ENCODE measurements around the gene MEF2D.

MEF2D gene

GRCh38 chr1:156532374-156532773 is 31.8 kb upstream of the MEF2D start:
- Mint-ChIP-seq H3K4me1 (ENCODE audit: low read depth) (peaks cover 12% of the 10 kb centered on the region), H3K27ac (no peak overlapping the region), H3K4me3 (no peak overlapping the region), H3K9me3 (no peaks in the 10 kb centered on the region), H3K36me3 (ENCODE audit: low read depth) (no peaks in the 10 kb centered on the region), H3K27me3 (no peaks in the 10 kb centered on the region)

- no peak overlapping the region for H3K4me3 Mint-ChIP-seq
- no peaks in the 10 kb centered on the region for H3K9me3 Mint-ChIP-seq
- no peaks in the 10 kb centered on the region for H3K27me3 Mint-ChIP-seq
- H3K4me1 Mint-ChIP-seq (ENCODE audit: low read depth), result peaks cover 28% of the 10 kb centered on the region
- H3K36me3 Mint-ChIP-seq (ENCODE audit: low read depth), result peaks cover 5% of the 10 kb centered on the region
- no peak overlapping the region for H3K27ac Mint-ChIP-seq
These were observed 29.4 kb upstream of the MEF2D start for GRCh38 chr1:156530006-156530405.

- no peak overlapping the region for H3K4me3 Mint-ChIP-seq
- H3K4me1 Mint-ChIP-seq (ENCODE audit: low read depth), result peaks cover 38% of the 10 kb centered on the region
- no peaks in the 10 kb centered on the region for H3K9me3 Mint-ChIP-seq
- no peak overlapping the region for H3K27ac Mint-ChIP-seq
- H3K27me3 Mint-ChIP-seq, result no peaks in the 10 kb centered on the region
- peaks cover 5% of the 10 kb centered on the region for H3K36me3 Mint-ChIP-seq (ENCODE audit: low read depth)
These were observed 28.4 kb upstream of the MEF2D start for GRCh38 chr1:156528875-156529425.

- H3K27me3 Mint-ChIP-seq, result no peaks in the 10 kb centered on the region
- peaks cover 41% of the 10 kb centered on the region for H3K4me1 Mint-ChIP-seq (ENCODE audit: low read depth)
- H3K36me3 Mint-ChIP-seq (ENCODE audit: low read depth), result peaks cover 5% of the 10 kb centered on the region
- no peaks in the 10 kb centered on the region for H3K9me3 Mint-ChIP-seq
- no peak overlapping the region for H3K27ac Mint-ChIP-seq
- H3K4me3 Mint-ChIP-seq, result no peak overlapping the region
These were observed 27.7 kb upstream of the MEF2D start for GRCh38 chr1:156528231-156528630.

- no peak overlapping the region for H3K27ac Mint-ChIP-seq
- H3K4me3 Mint-ChIP-seq, result no peak overlapping the region
- H3K36me3 Mint-ChIP-seq (ENCODE audit: low read depth), result peaks cover 5% of the 10 kb centered on the region
- peaks cover 41% of the 10 kb centered on the region for H3K4me1 Mint-ChIP-seq (ENCODE audit: low read depth)
- no peaks in the 10 kb centered on the region for H3K27me3 Mint-ChIP-seq
- H3K9me3 Mint-ChIP-seq, result no peaks in the 10 kb centered on the region
These were observed 27.0 kb upstream of the MEF2D start for GRCh38 chr1:156527584-156527983.

DNA sequence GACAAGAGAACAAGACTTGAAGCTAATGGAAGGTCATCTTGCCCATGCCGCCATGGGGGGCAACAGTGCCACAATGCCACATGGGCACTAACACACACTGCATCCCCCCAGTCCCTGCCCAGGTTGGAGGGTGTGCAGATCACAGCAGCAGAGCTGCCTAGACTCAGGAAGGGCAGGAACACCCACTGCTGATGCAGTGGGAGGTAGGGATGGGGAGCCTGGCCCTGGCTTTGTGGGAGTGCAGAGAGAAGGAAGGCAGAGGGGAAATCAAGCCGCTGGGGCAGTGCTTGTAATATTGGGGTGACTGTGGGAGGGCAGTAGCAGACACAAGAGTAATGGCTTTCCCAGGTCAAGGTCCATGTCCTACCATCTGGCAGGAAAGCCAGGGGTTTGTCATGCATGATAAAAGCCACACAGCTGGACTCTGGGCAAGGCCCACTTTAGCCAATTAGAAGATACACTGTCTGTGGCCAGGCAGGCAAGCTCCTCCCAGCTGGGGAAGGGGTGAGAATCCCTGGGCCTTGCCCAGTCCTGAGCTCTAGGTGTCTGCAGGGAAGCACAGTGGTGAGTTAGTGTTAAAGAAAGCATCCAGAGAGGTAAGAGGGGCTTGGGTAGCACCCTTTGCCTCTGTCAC is 25.4 kb upstream of the MEF2D start:
- Mint-ChIP-seq H3K27me3 (no peaks in the 10 kb centered on the region), H3K9me3 (no peaks in the 10 kb centered on the region), H3K27ac (no peak overlapping the region), H3K36me3 (ENCODE audit: low read depth) (peaks cover 5% of the 10 kb centered on the region), H3K4me1 (ENCODE audit: low read depth) (peaks cover 41% of the 10 kb centered on the region), H3K4me3 (peak overlapping the region; percentile 3)

DNA sequence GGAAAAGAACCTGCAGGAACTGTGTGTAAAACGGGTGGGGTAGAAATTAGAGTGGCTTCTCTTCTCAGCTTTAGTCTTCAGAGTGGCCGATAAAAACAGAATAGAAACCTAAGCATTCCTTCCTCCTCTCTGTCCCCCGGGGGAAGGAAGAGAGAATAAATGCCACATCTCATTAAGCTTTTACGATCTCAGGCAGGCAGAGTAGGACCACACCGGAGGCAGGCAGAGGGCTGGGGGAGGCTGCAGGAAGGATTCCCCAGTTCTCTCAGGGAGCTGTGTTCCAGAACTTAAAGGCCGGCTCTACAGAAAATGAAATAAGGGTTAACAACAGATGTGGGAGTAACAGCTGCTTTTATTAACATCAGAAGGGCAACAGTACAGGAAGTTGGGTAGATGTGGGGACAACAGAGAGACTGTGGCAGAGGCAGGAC is 24.5 kb upstream of the MEF2D start:
- H3K27me3 Mint-ChIP-seq, result no peaks in the 10 kb centered on the region
- peak overlapping the region; percentile 21 for H3K27ac Mint-ChIP-seq
- peaks cover 5% of the 10 kb centered on the region for H3K36me3 Mint-ChIP-seq (ENCODE audit: low read depth)
- H3K4me3 Mint-ChIP-seq, result peak overlapping the region; percentile 60
- H3K4me1 Mint-ChIP-seq (ENCODE audit: low read depth), result peaks cover 41% of the 10 kb centered on the region
- no peaks in the 10 kb centered on the region for H3K9me3 Mint-ChIP-seq

DNA sequence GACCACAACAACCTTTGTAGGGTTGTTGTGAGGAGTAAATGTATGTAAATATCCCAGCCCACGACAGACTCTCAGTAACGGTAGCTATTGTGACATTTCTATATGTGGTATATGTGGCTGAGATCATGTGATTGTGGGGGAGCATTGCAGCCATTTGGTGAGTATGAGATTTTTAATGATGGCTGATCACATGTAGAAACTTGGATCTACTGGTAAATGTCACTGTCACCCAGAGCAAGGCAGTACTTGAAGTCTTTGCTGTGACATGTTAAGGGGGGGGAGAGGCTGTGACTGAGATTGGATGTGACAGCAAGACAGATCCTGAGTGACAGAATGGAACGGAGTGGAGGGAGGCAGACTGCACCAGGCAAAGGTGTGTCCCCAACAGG is 23.9 kb upstream of the MEF2D start:
- Mint-ChIP-seq H3K4me1 (ENCODE audit: low read depth) (peaks cover 41% of the 10 kb centered on the region), H3K27me3 (no peaks in the 10 kb centered on the region), H3K9me3 (no peaks in the 10 kb centered on the region), H3K27ac (peak overlapping the region; percentile 43), H3K4me3 (peak overlapping the region; percentile 60), H3K36me3 (ENCODE audit: low read depth) (peaks cover 5% of the 10 kb centered on the region)

- no peaks in the 10 kb centered on the region for H3K9me3 Mint-ChIP-seq
- H3K4me1 Mint-ChIP-seq (ENCODE audit: low read depth), result peaks cover 41% of the 10 kb centered on the region
- H3K4me3 Mint-ChIP-seq, result peak overlapping the region; percentile 60
- peak overlapping the region; percentile 43 for H3K27ac Mint-ChIP-seq
- no peaks in the 10 kb centered on the region for H3K27me3 Mint-ChIP-seq
- peaks cover 5% of the 10 kb centered on the region for H3K36me3 Mint-ChIP-seq (ENCODE audit: low read depth)
These were observed 23.4 kb upstream of the MEF2D start for GRCh38 chr1:156523801-156524480.

DNA sequence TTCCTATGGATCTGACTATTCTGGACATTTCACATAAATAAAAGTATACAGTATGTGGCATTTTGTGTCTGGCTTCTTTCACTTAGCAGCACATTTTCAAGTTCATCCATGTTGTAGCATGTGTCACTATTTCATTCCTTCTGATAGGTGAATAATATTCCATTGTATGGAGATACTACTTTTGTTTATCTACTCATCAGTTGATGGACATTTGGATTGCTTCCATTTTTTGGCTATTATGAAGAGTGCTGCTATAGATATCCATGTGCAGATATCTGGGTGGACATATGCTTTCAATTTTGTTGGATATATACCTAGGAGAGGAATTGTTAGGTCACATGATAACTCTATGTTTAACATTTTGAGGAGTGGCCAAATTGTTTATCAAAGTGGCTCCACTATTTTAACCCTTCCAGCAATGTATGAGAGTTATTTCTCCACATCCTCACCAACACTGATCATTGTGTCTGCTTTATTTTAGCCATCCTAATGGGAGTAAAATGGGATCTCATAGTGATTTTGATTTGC is 21.9 kb upstream of the MEF2D start:
- H3K27me3 Mint-ChIP-seq, result no peaks in the 10 kb centered on the region
- peaks cover 5% of the 10 kb centered on the region for H3K36me3 Mint-ChIP-seq (ENCODE audit: low read depth)
- H3K27ac Mint-ChIP-seq, result no peak overlapping the region
- no peaks in the 10 kb centered on the region for H3K9me3 Mint-ChIP-seq
- no peak overlapping the region for H3K4me3 Mint-ChIP-seq
- H3K4me1 Mint-ChIP-seq (ENCODE audit: low read depth), result peaks cover 30% of the 10 kb centered on the region

- Mint-ChIP-seq H3K9me3 (no peaks in the 10 kb centered on the region), H3K27me3 (no peaks in the 10 kb centered on the region), H3K27ac (no peak overlapping the region), H3K4me3 (no peak overlapping the region), H3K36me3 (ENCODE audit: low read depth) (no peaks in the 10 kb centered on the region), H3K4me1 (ENCODE audit: low read depth) (no peaks in the 10 kb centered on the region)
These were observed 17.2 kb upstream of the MEF2D start for GRCh38 chr1:156517748-156518147.

- Mint-ChIP-seq H3K4me3 (no peak overlapping the region), H3K4me1 (ENCODE audit: low read depth) (peaks cover 8% of the 10 kb centered on the region), H3K9me3 (no peaks in the 10 kb centered on the region), H3K27me3 (no peaks in the 10 kb centered on the region), H3K27ac (no peak overlapping the region), H3K36me3 (ENCODE audit: low read depth) (no peaks in the 10 kb centered on the region)
These were observed 16.2 kb upstream of the MEF2D start for GRCh38 chr1:156516821-156517220.

- Mint-ChIP-seq H3K4me3 (no peak overlapping the region), H3K36me3 (ENCODE audit: low read depth) (no peaks in the 10 kb centered on the region), H3K27ac (no peak overlapping the region), H3K27me3 (no peaks in the 10 kb centered on the region), H3K9me3 (no peaks in the 10 kb centered on the region), H3K4me1 (ENCODE audit: low read depth) (peaks cover 10% of the 10 kb centered on the region)
These were observed 15.4 kb upstream of the MEF2D start for GRCh38 chr1:156515956-156516355.

GRCh38 chr1:156513185-156513584 is 12.6 kb upstream of the MEF2D start:
- no peaks in the 10 kb centered on the region for H3K27me3 Mint-ChIP-seq
- H3K27ac Mint-ChIP-seq, result no peak overlapping the region
- H3K4me1 Mint-ChIP-seq (ENCODE audit: low read depth), result peaks cover 20% of the 10 kb centered on the region
- H3K4me3 Mint-ChIP-seq, result no peak overlapping the region
- H3K9me3 Mint-ChIP-seq, result no peaks in the 10 kb centered on the region
- no peaks in the 10 kb centered on the region for H3K36me3 Mint-ChIP-seq (ENCODE audit: low read depth)

GRCh38 chr1:156511644-156512043 is 11.1 kb upstream of the MEF2D start:
- Mint-ChIP-seq H3K27ac (no peak overlapping the region), H3K36me3 (ENCODE audit: low read depth) (no peaks in the 10 kb centered on the region), H3K4me1 (ENCODE audit: low read depth) (peaks cover 34% of the 10 kb centered on the region), H3K27me3 (no peaks in the 10 kb centered on the region), H3K9me3 (no peaks in the 10 kb centered on the region), H3K4me3 (no peak overlapping the region)
